ENCODE data around the gene PNLDC1.

DNA sequence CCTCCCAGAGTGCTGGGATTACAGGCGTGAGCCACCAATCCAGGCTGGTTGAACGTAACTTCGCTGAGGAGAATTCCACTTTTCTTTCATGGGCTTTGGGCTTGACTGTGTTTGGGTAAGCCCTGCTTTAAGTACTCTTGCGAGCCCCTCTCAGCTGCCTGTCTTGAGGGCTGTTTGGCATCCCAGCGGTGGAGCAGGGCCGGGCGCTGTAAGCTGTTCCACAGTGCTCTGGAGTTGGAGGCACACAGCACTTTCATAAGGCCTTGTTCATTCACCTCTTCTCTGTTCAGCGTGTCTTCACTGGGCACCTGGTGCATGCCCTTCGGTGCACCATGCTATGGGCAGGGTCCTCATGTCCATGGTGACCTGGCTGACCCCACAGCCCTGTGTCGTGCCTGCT lies 21.6 kb downstream of the PNLDC1 start:
- TF ChIP-seq CTCF (IDR thresholded peaks at IDR 0.05) (no peak), POLR2A (IDR thresholded peaks at IDR 0.05) (no peak)
